Left colon (tissue), 2 donors: Measurements from ENCODE around the gene ANXA3. TPM values are rescaled to one million over a fixed set of nuclear protein-coding genes. Genes with fewer than 3 reads are reported as not detected.

ENCODE experiments used
- ATAC-seq: fragments of 200-7000 bp; cut with Tn5 transposase; one replicate; pipeline ENCODE4 v1.9.1; 2020; ENCODE audit warnings: mild to moderate bottlenecking, moderate library complexity
- DNase-seq, 2 donors: peaks; one replicate each; pipeline ENCODE4 v3.0.0-alpha.2; 2020
- intact Hi-C, 2 donors: fragments of 100-400 bp; cut with DNase I in 1 of 2; cut with micrococcal nuclease in 1 of 2; formaldehyde crosslinking; loops; one replicate each; pipeline versions ENCODE4 v1.11.2 to v1.14.0; 2022; cut with DNase I, micrococcal nuclease
- total RNA-seq, 2 donors: library from RNA; stranded (reverse); fragmentation: NEBNext Ultra II Directional; extraction: Animal tissue kit (Norgen Biotek cat#: 25700); gene quantifications; one replicate each; pipeline ENCODE4 v1.2.1, GENCODE V29; 2021
- donor health status: DM: no; HTN: no; CAD: no.
- donor health status: DM: yes; HTN: yes; CAD: no.

Gene ANXA3
- total RNA-seq, 2 donors from 2014 or later = 44.8 to 51.9 TPM

GRCh38 chr4:78601013-78601412 lies 49.4 kb downstream of the ANXA3 start:
- ATAC-seq (no peak), DNase-seq (no peak)
- intact Hi-C loops = no loop called here

- DNase-seq (no peak), ATAC-seq (peak; percentile 51)
- intact Hi-C loops = no loop called here
These were observed 50.8 kb downstream of the ANXA3 start for GRCh38 chr4:78602334-78602733.

- intact Hi-C loops = no loop called here
These were observed 51.8 kb downstream of the ANXA3 start for GRCh38 chr4:78603384-78603783.

GRCh38 chr4:78604988-78605387 lies 53.4 kb downstream of the ANXA3 start:
- intact Hi-C loops = no loop called here
- ATAC-seq (no peak), DNase-seq (no peak)

More at GRCh38 chr4:78603384-78603783, 51.8 kb downstream of the ANXA3 start:
- ATAC-seq = no peak
- no peak for DNase-seq

- intact Hi-C loops = no loop called here
- ATAC-seq (no peak), DNase-seq (no peak)
These were observed 54.5 kb downstream of the ANXA3 start for GRCh38 chr4:78606035-78606434.

- intact Hi-C loops = no loop called here
- no peak for ATAC-seq
- DNase-seq = no peak
These were observed 55.0 kb downstream of the ANXA3 start for GRCh38 chr4:78606530-78607095.

- no peak for ATAC-seq
- DNase-seq = no peak
- intact Hi-C loops = no loop called here
These were observed 57.1 kb downstream of the ANXA3 start for GRCh38 chr4:78608684-78609083.

- intact Hi-C loops = no loop called here
- ATAC-seq (no peak), DNase-seq (no peak)
These were observed 58.0 kb downstream of the ANXA3 start for GRCh38 chr4:78609580-78609979.

GRCh38 chr4:78610546-78611214 lies 59.1 kb downstream of the ANXA3 start:
- no peak for DNase-seq
- ATAC-seq = no peak
- intact Hi-C loops = no loop called here

- intact Hi-C loops = no loop called here
These were observed 59.6 kb downstream of the ANXA3 start for GRCh38 chr4:78611215-78611558.

GRCh38 chr4:78612398-78613178 lies 61.0 kb downstream of the ANXA3 start:
- intact Hi-C loops = loop anchor here in 1 of 2 donors (2.0 kb wide), 1 partner anchor 252 kb away; no protein-coding TSS in a partner anchor
- DNase-seq (no peak), ATAC-seq (peak; percentile 81)

More at GRCh38 chr4:78611215-78611558, 59.6 kb downstream of the ANXA3 start:
- DNase-seq (no peak), ATAC-seq (no peak)

GRCh38 chr4:78613522-78614321 lies 62.2 kb downstream of the ANXA3 start:
- no peak for DNase-seq
- intact Hi-C loops = loop anchor here in 1 of 2 donors (2.0 kb wide), 1 partner anchor 251 kb away; no protein-coding TSS in a partner anchor
- no peak for ATAC-seq

- intact Hi-C loops = no loop called here
- no peak for DNase-seq
- ATAC-seq = no peak
These were observed 64.5 kb downstream of the ANXA3 start for GRCh38 chr4:78616046-78616498.

- ATAC-seq = no peak
- DNase-seq = no peak
- intact Hi-C loops = no loop called here
These were observed 66.9 kb downstream of the ANXA3 start for GRCh38 chr4:78618436-78618835.

GRCh38 chr4:78621395-78621794 lies 69.8 kb downstream of the ANXA3 start:
- ATAC-seq (no peak), DNase-seq (no peak)
- intact Hi-C loops = no loop called here

- intact Hi-C loops = no loop called here
- ATAC-seq (peak; percentile 88), DNase-seq (no peak)
These were observed 70.8 kb downstream of the ANXA3 start for GRCh38 chr4:78622253-78622979.

- DNase-seq = no peak
- peak; percentile 32 for ATAC-seq
- intact Hi-C loops = no loop called here
These were observed 72.5 kb downstream of the ANXA3 start for GRCh38 chr4:78624048-78624447.

- ATAC-seq = no peak
- intact Hi-C loops = no loop called here
- DNase-seq = no peak
These were observed 73.5 kb downstream of the ANXA3 start for GRCh38 chr4:78625073-78625472.
